Right kidney (tissue), 1 donor: ENCODE measurements around the gene HACD3.
"Not testable (repeated sequence)": the region's sequence is repeated elsewhere in the genome, so short reads cannot be mapped to it uniquely, and the experiment has no call there.

Experiments
- DNase-seq: peaks from one replicate; pipeline ENCODE4 v3.0.0-alpha.2; 2016

The HACD3 gene

GRCh38 chr15:65599677-65600076, 69.4 kb downstream of the HACD3 start:
- DNase-seq: no peak

- no peak for DNase-seq
These were observed 72.9 kb downstream of the HACD3 start for GRCh38 chr15:65603134-65603533.

- DNase-seq: no peak
These were observed 73.3 kb downstream of the HACD3 start for GRCh38 chr15:65603559-65603958.

DNA sequence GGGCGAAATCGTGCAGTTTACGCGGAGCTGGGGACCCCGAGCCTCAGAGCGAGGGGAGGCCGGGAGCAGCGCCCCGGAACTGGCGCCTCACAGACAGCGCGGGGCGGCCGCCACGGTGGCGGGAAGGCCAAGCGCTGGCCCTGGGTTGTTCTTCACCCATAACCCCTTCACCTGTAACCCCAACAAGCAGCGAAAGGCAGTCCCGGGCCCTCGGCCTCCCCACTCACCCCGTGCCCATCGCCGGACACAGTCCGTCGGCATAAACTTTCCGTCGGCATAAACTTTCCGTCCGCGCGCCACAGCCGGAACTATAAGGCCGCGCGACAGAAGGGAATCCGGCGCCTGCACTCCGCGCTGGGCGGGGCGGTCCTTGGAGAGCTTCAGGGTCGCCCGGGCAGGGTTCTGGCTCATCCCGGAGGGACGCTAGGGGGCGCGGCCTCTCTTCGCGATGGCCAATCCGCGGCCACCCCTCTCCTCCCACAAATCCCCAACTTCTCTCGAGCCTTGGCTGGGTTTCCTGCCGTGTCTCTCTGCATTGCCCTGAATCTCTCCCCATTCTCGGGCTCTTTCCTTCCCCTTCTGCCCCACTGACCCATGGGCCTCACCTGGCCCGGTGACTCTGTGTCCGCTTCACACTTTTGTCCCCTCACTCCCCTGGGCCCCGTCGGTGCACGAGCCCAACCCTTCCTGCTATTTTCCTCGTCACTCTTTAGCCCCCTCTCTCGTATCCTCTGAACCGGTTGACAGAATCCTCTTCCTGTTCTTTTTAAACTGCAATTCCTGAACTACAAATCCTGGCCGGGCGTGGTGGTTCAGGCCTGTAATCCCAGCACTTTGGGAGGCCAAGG, 80.8 kb downstream of the HACD3 start, which contains the start of gene INTS14:
TSS of gene INTS14 (minus strand) at position 261 of the 848 bp plus-strand sequence. CDS start 3,751 bp downstream, outside the sequence.
- DNase-seq: peak; percentile 98

GRCh38 chr15:65611888-65612615, 81.8 kb downstream of the HACD3 start:
- DNase-seq: no peak

DNA sequence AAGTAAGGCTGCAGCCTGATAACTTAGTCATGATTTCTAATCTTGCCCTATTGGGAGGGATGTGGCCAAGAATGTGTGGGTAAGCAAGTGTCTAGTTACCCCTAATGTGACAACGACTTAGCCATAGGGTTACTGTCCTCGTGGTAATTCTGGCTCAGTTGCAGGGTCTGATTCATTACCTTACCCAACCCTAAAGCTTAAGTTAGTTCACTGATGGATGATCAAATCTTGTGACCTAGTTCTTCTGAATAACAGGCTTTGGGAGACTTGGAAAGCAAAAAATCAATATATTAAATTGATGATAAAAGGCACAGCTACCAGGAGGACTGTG, 82.3 kb downstream of the HACD3 start:
- no peak for DNase-seq

GRCh38 chr15:65612949-65613744, 82.9 kb downstream of the HACD3 start:
- DNase-seq: no peak

GRCh38 chr15:65615887-65616286, 85.6 kb downstream of the HACD3 start:
- DNase-seq: not testable (repeated sequence)

GRCh38 chr15:65618560-65619109, 88.4 kb downstream of the HACD3 start:
- no peak for DNase-seq

DNA sequence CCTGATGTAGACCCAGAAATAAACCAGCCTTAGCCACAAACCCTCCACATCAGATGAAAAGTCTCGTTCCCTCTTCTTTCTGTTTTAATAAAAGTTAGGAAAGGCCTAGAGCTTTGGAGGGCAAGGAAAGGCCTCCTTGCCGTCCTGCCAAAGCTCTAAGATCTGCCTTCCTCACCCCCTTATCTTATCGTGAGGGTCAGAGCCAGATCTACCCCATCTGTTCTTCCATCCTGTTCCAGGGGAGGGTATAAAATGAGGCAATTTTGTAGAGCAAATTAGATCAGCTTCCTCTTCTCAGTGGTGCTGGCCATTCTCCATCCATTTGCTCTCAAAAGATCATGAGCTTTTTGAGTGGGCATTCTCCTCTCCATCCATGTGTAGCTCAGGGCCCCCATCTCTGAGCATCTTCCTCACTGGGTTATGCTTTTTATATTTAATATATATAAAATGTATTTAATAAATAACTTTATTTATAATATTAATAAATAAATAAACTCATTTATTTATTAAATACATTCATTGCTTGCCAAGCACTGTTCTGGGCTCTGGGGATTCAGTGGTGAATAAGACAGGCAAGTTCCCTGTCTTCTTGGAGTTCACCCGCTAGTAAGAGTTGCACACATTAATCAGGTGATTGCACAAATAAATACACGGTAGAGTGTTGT, 89.5 kb downstream of the HACD3 start:
- no peak for DNase-seq

- DNase-seq: no peak
These were observed 90.6 kb downstream of the HACD3 start for GRCh38 chr15:65620833-65621232.

DNA sequence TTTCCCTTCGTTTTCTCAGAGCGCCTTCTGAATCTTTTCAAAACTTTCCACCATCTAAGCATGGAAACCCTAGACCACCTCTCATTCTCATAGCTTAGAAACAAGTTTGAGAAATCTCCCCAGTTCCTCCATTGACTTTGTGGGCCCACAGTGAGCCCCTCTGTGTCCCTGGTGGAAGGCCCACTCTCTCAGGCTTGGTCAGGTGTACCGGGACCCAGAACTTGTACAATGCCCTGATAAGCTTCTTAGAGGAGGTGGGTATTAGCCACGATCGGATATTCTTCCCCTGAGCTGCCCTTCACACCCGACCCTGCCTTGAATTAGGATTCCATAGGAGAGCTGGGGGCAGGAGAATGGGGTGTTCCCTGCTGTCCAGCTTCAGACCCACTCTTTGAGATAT, 91.4 kb downstream of the HACD3 start, which contains the start of gene SLC24A1:
TSS of gene SLC24A1 (plus strand) at position 301 of the 400 bp plus-strand sequence. CDS start 2,143 bp downstream, outside the sequence.
- DNase-seq: no peak

- DNase-seq: no peak
These were observed 92.8 kb downstream of the HACD3 start for GRCh38 chr15:65623103-65623502.

DNA sequence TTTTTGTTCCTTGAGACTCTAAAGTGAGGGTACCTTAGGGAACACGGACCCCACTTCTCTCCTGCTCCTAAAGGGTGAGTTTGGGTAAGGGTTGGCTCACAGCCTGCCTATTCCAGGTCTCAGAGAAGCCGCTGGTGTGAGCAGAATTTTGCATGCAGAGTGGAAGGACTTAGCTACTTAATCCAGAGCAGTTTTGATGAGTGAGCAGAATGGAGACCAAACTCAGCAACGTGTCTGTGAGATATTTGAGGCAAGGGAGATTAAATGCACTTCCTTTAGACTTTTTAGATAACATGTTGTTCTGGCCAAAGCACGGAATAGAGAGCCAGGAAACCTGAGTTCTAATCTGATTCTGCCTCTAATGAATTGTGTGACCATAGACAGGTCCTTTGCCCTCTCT, 96.6 kb downstream of the HACD3 start:
- no peak for DNase-seq
